Fibroblast of skin of left biceps (primary cell): Measurements from ENCODE around the gene OSBPL3.

Source experiments
- DNase-seq, 2 experiments: peaks; one replicate each; pipeline ENCODE4 v3.0.0-alpha.2; 2013; ENCODE audit warnings: low read depth in 2 of 2

OSBPL3 gene

DNA sequence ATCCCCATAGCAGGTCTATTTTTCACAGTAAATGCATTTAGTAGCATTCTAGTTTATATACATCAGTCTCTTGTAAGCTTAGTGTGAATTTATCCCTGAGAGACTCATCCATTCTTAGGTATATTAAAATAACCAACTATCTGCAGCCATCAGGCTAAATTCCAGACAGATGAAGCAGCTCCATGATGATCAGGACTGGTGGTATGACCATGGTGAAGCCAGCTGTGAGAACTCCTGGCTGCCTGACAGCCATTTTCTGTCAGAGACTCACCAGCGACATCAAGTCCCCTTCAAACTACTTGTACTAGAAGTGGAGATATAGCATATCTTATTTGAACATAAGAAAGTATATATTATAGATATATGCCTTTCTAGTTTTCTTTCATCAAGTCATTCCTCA, 152.4 kb downstream of the OSBPL3 start:
- no peak for DNase-seq

DNA sequence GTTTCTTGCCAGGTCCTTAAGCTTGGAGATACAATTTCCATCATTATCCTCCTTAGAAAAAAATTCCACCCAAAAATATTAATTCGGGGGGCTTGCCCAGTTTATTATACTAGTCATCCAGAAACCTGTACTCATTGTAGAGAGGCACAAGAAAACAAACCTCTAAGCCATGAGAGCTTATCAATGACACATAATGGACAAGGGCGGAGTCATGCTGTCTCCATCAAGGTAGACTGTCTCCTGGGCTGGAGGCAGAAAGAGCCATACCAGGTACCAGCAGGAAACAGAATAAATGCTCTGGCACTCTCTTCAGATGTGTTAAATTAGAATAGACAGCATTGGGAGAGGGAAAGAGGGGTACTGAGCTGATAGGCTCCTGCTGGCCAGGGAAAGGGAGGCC, 153.0 kb downstream of the OSBPL3 start:
- no peak for DNase-seq

GRCh38 chr7:24826662-24827020, 153.3 kb downstream of the OSBPL3 start:
- no peak for DNase-seq

DNA sequence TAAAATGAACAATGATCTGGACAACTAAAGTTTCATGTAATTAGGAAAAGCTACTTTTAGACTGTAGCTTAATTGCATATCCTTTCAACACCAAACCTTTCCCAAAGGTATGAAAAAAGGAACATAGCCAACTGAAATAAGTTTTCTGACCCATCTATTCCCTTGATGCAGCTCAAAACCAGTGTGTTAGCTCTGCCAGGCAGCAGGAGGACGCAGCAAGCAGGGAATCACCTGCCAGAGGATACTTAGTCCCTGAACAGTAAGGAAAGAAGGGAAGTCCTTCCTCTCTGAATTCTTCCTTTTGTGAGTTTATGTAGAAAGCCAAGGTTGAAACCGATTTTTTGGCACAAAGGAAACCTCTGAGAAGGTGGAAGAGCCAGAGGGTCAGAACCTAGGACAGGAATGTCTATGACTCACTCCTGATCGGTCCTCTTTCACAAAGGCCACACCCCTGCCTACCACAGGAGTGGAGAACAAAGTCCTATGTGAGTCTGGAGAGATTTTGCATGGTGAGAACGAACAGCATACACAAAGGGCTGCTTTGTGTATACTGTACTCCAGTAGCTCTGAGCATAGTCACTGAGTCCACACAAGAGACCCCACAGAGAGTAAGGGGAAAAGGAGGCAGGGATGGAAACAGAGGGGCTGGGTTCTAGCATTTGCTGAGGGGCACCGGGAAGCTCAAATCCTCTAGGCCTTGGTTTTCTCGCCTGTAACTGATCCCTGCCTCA, 153.9 kb downstream of the OSBPL3 start:
- no peak for DNase-seq

DNA sequence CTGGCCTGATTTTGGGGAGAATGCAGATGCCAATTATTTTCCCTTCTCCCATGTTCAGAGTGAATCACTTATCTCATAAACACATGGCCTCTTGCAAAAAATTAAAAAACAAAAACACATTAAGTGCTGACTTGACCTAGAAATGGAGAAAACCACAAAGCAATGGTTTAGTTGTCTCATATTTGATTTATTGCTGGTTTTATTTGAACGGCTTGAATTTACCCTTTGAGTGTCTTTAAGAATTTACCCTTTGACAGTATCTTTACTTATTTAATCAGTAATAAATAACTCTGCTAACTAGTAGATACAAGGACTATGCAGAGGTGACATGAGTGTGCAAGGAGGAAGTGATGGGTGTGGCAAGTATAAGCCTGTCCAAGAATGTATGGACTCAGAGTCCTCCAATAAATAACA, 154.6 kb downstream of the OSBPL3 start:
- no peak for DNase-seq

- DNase-seq: no peak
Observed at GRCh38 chr7:24824896-24825295, 155.1 kb downstream of the OSBPL3 start.

- DNase-seq: no peak
Observed at GRCh38 chr7:24824400-24824799, 155.6 kb downstream of the OSBPL3 start.

GRCh38 chr7:24821754-24822054, 158.3 kb downstream of the OSBPL3 start:
- no peak for DNase-seq

DNA sequence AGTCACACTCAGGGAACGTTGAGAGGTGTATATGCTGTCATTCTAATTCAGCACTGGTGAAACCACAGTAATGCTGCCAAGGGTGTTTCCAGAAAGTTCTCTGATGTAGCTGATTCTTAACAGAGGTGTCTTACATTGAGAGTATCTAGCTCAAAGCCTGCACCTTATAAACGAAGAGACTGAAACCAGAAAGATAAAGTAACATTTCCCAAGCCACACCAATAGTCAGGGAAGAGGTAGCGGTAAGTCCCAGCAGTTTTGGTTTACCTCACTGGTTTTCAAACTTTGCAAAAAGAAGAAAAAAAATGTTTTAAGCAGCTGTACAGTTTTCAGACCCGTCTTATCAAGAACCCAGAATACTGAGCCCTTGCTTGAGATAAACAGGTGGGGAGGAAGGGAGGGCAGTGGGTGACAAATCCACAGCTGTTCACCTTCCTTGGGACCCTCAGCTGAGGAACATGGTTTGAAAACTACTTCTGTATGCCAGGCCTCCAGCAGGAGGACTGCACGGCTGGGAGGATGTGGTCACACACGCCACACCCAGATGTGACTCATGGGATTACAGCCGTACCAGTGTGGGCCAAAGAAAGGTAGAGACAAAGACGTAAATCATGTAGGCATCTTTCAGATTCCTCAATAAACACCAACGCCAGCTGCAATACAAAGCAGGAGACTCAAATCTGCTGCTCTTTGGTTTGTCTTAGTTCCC, 158.8 kb downstream of the OSBPL3 start:
- DNase-seq: peak in 1 of 2 experiments; percentile 49

- DNase-seq: peak in 1 of 2 experiments; percentile 34
Observed at GRCh38 chr7:24820730-24821044, 159.3 kb downstream of the OSBPL3 start.

GRCh38 chr7:24819916-24820689, 159.9 kb downstream of the OSBPL3 start:
- DNase-seq: peak; percentile 54 to 57

DNA sequence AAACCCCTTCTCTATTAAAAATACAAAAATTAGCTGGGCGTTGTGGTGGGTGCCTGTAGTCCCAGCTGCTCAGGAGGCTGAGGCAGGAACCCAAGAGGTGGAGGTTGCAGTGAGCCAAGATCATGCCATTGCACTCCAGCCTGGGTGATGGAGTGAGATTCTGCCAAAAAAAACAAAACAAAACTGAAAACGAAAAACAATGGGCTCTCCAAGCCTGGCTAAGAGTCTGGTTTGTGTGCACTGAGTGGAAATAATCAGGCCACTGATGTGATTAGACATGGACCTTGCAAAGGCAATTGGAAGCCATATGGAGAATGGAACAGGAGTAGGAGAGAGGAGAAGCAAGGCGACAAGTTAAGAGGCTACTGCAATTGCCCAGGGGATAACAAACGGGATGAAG, 162.6 kb downstream of the OSBPL3 start:
- DNase-seq: no peak

DNA sequence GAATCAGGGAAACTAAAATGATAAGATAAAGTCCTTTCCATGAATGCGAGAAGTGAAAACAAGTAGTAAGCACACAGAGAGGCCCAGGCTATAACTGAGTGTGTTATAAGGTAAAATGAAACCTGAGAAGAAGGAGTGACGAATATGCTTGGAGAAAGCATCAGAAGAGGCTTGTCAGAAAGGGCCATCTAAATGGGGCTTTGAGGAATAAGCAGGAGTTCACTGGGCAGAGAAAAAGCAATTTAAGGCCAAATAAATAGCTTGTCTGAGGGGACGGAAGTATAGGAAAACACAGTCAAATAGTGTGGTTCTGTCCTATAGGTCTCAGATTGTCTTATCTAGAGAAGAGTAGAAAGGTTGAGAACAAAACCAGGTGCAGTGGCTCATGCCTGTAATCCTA, 163.1 kb downstream of the OSBPL3 start:
- DNase-seq: no peak

- DNase-seq: no peak
Observed at GRCh38 chr7:24812305-24812945, 167.6 kb downstream of the OSBPL3 start.

DNA sequence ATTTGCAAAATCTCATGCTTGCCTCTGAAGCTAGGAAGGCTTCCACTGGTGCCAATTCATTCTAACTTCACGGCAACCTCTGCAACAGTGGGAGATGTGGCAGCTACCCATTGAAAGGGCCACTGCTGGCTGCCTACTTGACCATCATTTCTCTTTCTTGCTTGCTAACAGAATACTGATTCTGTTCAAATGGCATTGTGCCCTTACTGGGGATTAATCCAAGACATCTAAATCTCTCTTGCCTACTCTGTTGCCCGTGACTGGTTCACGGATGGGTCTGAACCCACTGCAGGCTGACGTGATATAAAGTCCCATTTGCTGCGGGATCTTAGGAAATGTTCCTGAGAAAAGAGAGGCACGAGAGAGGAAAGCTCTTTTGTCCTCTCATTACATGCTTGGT, 171.5 kb downstream of the OSBPL3 start:
- no peak for DNase-seq

DNA sequence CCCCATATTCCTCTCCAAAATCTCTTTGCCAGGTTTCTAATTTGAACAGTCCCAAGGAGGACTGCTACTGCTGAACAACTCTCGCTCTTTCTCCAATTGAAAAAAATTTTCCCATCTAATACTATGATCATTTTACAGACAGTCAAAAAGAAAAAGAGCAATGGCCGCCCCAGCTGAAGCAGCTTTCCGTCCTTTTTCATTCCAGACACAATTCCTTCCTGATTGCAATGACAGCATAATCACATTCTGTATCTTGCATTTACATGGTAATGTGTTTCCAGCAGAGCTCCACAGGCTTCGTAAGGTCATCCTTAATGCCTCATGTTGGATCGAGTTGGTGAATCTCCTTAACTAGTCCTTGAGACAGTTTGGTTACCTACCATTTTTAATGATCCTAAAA, 177.7 kb downstream of the OSBPL3 start:
- no peak for DNase-seq

DNA sequence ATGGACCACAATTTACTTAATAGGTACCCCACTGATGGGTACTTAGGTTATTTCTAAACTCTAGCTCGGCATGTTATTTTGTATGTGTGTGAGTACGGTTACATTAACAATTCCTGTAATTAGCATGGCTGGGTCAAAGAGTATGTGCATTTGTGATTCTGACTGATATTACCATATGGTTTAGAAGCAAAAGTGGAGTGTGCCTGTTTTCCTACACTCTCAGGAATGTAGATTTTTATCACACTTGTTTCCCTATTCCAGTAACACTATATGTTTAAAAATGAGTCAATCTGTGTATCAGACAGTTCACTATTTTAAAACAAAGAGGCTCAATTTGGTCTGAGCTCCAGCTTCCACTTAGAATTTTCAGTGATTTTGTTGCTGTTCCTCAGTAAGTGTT, 178.1 kb downstream of the OSBPL3 start:
- no peak for DNase-seq

DNA sequence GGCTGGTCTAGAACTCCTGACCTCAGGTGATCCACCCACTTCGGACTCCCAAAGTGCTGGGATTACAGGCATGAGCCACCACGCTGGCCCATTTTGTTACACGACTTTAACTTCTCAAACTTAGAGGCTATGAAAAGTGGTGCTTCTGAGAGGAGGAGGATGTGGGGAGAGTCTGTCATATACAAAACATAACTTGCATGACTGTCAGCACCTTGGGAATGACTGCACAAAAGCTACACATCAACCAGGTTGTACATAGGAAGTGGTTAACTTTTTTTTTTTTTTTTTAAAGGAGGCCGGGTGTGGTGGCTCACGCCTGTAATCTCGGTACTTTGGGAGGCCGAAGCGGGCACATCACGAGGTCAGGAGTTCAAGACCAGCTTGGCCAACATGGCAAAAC, 179.3 kb downstream of the OSBPL3 start:
- DNase-seq: no peak

DNA sequence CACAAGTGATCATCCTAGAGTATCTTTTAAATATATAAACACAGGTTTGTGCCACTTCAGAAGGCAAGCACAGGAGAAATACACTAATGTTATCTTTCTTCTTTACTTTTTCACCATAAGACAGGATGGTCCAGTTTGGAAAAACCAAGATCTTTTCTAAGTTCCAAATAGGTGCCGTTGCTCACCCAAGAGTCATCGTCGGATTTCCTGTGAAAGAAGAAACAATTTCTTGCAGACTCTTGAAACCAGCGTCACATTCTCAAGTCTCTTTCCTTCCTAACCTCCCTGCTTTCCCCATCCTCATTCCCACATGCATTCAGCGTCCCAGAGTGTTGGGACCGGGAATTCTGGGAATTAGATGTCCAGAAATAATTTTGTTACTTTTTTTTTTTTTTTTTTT, 179.9 kb downstream of the OSBPL3 start:
- no peak for DNase-seq

GRCh38 chr7:24799506-24799905, 180.5 kb downstream of the OSBPL3 start:
- DNase-seq: no peak

- no peak for DNase-seq
Observed at GRCh38 chr7:24798261-24798660, 181.7 kb downstream of the OSBPL3 start.

- DNase-seq: no peak
Observed at GRCh38 chr7:24797270-24797669, 182.7 kb downstream of the OSBPL3 start.

DNA sequence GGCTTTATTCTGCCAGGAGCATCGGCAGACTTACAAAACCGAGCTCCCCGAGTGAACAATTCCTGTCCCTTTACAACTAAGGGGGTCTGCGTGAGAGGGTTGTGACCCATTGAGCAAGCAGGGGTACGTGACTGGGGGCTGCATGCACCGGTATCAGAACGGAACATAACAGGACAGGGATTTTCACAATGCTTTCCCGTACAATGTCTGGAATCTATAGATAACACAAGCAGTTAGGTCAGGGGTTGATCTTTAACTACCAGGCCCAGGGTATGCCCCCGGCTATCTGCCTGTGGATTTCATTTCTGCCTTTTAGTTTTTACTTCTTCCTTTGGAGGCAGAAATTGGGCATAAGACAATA, 184.6 kb downstream of the OSBPL3 start:
- DNase-seq: no peak
